Nephron progenitor cell (in vitro differentiated cells): ENCODE measurements around the gene BAIAP2L1.
"Not testable (repeated sequence)": the region's sequence is repeated elsewhere in the genome, so short reads cannot be mapped to it uniquely, and the experiment has no call there.

Source experiments
- DNase-seq: peaks from one replicate; pipeline ENCODE4 v3.0.0; 2021
- H3K27ac Mint-ChIP-seq: 2 replicates; pipeline ENCODE4 v1.8.0; 2021; ENCODE audit warnings: mild to moderate bottlenecking, moderate library complexity, mixed read lengths
- H3K27me3 Mint-ChIP-seq: 2 replicates; pipeline ENCODE4 v1.8.0; 2021; ENCODE audit warnings: mild to moderate bottlenecking, low read depth, mixed read lengths; ENCODE audit not compliant: poor library complexity
- H3K36me3 Mint-ChIP-seq: 2 replicates; pipeline ENCODE4 v1.8.0; 2021; ENCODE audit warnings: low read depth, mixed read lengths
- H3K4me1 Mint-ChIP-seq: 2 replicates; pipeline ENCODE4 v1.8.0; 2021; ENCODE audit warnings: mixed read lengths
- H3K4me3 Mint-ChIP-seq: 2 replicates; pipeline ENCODE4 v1.8.0; 2021; ENCODE audit warnings: mild to moderate bottlenecking, moderate library complexity, mixed read lengths
- H3K9me3 Mint-ChIP-seq: 2 replicates; pipeline ENCODE4 v1.8.0; 2021; ENCODE audit warnings: mild to moderate bottlenecking, moderate library complexity, mixed read lengths
- CTCF ChIP-seq: fragments of 200-600 bp; sonication (generic); IDR thresholded peaks from 2 replicates; pipeline ENCODE4 v1.5.0; 2021; ENCODE audit warnings: antibody characterized with exemption

The BAIAP2L1 gene

GRCh38 chr7:98322331-98323270, 78.3 kb downstream of the BAIAP2L1 start:
- Mint-ChIP-seq H3K4me3 (no peak overlapping the region), H3K9me3 (peaks cover 7% of the 10 kb centered on the region), H3K4me1 (peaks cover 16% of the 10 kb centered on the region), H3K36me3 (peaks cover 10% of the 10 kb centered on the region), H3K27me3 (peaks cover 21% of the 10 kb centered on the region), H3K27ac (no peak overlapping the region)
- DNase-seq = no peak
- no peak for TF ChIP-seq CTCF

DNA sequence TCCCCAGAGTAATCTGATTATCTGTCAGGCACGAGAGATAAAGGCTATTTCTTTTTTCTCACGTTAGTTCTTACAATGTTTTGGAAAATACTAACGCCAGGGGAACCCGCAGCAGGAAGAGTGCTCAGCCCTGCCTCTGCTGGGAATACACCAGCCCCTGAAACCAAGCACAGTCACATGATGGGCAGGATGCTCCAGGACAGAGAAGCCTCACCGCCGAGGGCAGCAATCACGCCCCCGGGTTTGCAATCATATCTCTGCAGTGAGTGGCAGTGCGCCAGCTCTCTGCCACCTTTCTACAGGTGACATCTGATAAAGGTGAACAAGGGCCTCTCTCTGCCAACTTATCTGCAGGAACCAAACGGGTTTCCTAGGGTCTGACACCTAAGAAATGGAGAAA, 79.6 kb downstream of the BAIAP2L1 start:
- peaks cover 19% of the 10 kb centered on the region for H3K9me3 Mint-ChIP-seq
- no peak for DNase-seq
- peaks cover 23% of the 10 kb centered on the region for H3K36me3 Mint-ChIP-seq
- no peak overlapping the region for H3K4me3 Mint-ChIP-seq
- H3K4me1 Mint-ChIP-seq = peaks cover 16% of the 10 kb centered on the region
- H3K27ac Mint-ChIP-seq = no peak overlapping the region
- TF ChIP-seq CTCF = no peak
- H3K27me3 Mint-ChIP-seq = peaks cover 21% of the 10 kb centered on the region

GRCh38 chr7:98319176-98319575, 81.7 kb downstream of the BAIAP2L1 start:
- Mint-ChIP-seq H3K27ac (no peak overlapping the region), H3K36me3 (peaks cover 42% of the 10 kb centered on the region), H3K4me3 (no peak overlapping the region), H3K9me3 (peaks cover 25% of the 10 kb centered on the region), H3K27me3 (peaks cover 11% of the 10 kb centered on the region), H3K4me1 (peaks cover 16% of the 10 kb centered on the region)
- no peak for DNase-seq
- no peak for TF ChIP-seq CTCF

DNA sequence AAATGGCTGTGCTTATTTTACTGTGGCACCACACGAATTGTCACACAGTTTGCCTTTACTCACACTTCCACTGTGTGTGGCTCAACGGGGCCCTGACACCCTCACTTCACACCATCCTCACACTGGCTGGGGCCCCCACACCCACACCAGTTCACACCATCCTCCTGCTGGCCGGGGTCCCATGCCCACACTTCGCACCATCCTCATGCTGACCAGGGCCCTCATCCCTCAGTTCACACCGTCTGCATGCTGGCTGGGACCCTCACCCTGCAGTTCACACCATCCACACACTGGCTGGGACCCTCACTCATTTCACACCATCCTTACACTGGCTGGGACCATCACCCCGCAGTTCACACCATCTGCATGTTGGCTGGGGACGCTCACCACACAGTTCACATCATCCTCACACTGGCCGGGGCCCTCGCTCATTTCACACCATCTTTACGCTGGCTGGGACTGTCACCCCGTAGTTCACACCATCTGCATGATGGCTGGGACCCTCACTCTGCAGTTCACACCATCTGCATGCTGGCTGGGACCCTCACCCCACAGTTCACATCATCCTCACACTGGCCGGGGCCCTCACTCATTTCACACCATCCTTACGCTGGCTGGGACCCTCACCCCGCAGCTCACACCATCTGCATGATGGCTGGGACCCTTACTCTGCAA, 83.4 kb downstream of the BAIAP2L1 start:
- no peak for TF ChIP-seq CTCF
- H3K9me3 Mint-ChIP-seq = peaks cover 25% of the 10 kb centered on the region
- H3K4me1 Mint-ChIP-seq = peaks cover 1% of the 10 kb centered on the region
- H3K27me3 Mint-ChIP-seq = no peaks in the 10 kb centered on the region
- no peak for DNase-seq
- H3K36me3 Mint-ChIP-seq = peaks cover 43% of the 10 kb centered on the region
- peak overlapping the region; percentile 66 for H3K27ac Mint-ChIP-seq
- no peak overlapping the region for H3K4me3 Mint-ChIP-seq

GRCh38 chr7:98315994-98316527, 84.8 kb downstream of the BAIAP2L1 start:
- DNase-seq, H3K27me3 Mint-ChIP-seq, H3K4me3 Mint-ChIP-seq, H3K4me1 Mint-ChIP-seq: not testable (repeated sequence)
- H3K27ac Mint-ChIP-seq = peak overlapping the region; percentile 11
- peaks cover 56% of the 10 kb centered on the region for H3K36me3 Mint-ChIP-seq
- H3K9me3 Mint-ChIP-seq = peaks cover 25% of the 10 kb centered on the region

- DNase-seq = no peak
- no peak for TF ChIP-seq CTCF
- Mint-ChIP-seq H3K27ac (no peak overlapping the region), H3K36me3 (peaks cover 59% of the 10 kb centered on the region), H3K4me1 (no peaks in the 10 kb centered on the region), H3K27me3 (no peaks in the 10 kb centered on the region), H3K9me3 (peaks cover 25% of the 10 kb centered on the region), H3K4me3 (no peak overlapping the region)
Measured at GRCh38 chr7:98315318-98315993, 85.4 kb downstream of the BAIAP2L1 start.
